Measurements from ENCODE around the gene FAM118A. TPM values are rescaled to one million over a fixed set of nuclear protein-coding genes. Genes with fewer than 3 reads are reported as not detected.
A peak's percentile ranks its signal among the peaks of the same experiment; 100 is the strongest.

The FAM118A gene
- total RNA-seq, 1 donor = 21.7 TPM

DNA sequence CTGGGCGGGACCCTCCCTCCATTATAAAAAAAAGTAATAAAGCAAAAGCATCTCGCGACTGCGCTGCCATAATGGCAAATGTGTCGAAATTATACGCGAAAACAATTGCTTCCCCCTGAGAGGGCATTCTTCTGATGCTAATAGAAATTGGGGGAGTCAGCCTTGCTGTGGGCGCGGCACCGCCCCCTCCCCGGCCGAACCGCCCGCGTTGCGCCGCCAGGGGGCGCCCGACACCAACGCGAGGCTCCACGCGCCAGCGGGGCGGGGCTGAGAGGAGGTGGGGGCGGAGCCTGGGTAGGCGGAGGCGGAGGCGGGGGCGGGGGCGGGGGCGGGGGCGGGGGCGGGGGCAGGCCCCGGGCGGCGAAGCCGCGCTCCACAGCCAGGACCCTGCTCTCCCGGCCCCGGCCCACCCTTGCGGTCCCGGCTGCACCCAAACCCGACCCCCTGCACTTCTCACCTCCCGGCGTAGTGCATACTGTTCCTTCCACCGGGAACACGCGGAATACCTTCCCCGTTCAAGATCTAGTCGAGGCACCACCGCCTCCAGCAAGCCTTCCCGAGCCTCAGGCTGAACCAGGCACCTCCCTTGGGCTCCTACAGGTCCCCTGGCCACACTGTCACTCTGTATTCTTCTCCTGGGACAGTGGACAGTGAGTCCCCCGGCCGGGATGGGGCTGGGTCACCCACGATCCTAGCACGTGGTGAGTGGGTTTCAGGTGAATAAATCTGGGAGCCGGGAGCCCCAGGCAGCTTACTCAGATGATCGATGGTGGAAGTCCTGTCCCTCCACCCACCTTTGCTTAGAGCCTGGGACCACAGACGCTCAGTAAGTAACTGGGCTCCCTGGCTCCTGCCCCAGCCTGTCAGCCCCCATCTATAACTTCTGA, 40.5 kb upstream of the FAM118A start:
- peak overlapping the region; percentile 83 for H2AFZ ChIP-seq (ENCODE audit: low read length)
- H3K36me3 ChIP-seq (ENCODE audit: insufficient read depth, low read length) = no peaks in the 10 kb centered on the region
- DNase-seq (ENCODE audit: insufficient read length, low spot score, missing footprints) = peak; percentile 96
- peaks cover 4% of the 10 kb centered on the region for H3K4me1 ChIP-seq (ENCODE audit: insufficient read depth, low read length)
- H4K20me1 ChIP-seq (ENCODE audit: insufficient read depth, low read length) = no peaks in the 10 kb centered on the region
- H3K79me2 ChIP-seq (ENCODE audit: insufficient read depth, low read length) = no peaks in the 10 kb centered on the region
- peak overlapping the region; percentile 98 for H3K4me2 ChIP-seq (ENCODE audit: insufficient read depth, low read length)
- no peaks in the 10 kb centered on the region for H3K9me3 ChIP-seq (ENCODE audit: low read depth, low read length)
- no peak overlapping the region for H3K27ac ChIP-seq (ENCODE audit: low read depth, low read length)
- peaks cover 27% of the 10 kb centered on the region for H3K27me3 ChIP-seq (ENCODE audit: insufficient read depth, low read length)
- TF ChIP-seq, protein P1, sequence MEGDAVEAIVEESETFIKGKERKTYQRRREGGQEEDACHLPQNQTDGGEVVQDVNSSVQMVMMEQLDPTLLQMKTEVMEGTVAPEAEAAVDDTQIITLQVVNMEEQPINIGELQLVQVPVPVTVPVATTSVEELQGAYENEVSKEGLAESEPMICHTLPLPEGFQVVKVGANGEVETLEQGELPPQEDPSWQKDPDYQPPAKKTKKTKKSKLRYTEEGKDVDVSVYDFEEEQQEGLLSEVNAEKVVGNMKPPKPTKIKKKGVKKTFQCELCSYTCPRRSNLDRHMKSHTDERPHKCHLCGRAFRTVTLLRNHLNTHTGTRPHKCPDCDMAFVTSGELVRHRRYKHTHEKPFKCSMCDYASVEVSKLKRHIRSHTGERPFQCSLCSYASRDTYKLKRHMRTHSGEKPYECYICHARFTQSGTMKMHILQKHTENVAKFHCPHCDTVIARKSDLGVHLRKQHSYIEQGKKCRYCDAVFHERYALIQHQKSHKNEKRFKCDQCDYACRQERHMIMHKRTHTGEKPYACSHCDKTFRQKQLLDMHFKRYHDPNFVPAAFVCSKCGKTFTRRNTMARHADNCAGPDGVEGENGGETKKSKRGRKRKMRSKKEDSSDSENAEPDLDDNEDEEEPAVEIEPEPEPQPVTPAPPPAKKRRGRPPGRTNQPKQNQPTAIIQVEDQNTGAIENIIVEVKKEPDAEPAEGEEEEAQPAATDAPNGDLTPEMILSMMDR (IDR thresholded peaks at IDR 0.05; ENCODE audit: extremely low read depth, low read depth, low read length) = peak; percentile 61
- H3K4me3 ChIP-seq (ENCODE audit: insufficient read depth, low read length) = peak overlapping the region; percentile 70

DNA sequence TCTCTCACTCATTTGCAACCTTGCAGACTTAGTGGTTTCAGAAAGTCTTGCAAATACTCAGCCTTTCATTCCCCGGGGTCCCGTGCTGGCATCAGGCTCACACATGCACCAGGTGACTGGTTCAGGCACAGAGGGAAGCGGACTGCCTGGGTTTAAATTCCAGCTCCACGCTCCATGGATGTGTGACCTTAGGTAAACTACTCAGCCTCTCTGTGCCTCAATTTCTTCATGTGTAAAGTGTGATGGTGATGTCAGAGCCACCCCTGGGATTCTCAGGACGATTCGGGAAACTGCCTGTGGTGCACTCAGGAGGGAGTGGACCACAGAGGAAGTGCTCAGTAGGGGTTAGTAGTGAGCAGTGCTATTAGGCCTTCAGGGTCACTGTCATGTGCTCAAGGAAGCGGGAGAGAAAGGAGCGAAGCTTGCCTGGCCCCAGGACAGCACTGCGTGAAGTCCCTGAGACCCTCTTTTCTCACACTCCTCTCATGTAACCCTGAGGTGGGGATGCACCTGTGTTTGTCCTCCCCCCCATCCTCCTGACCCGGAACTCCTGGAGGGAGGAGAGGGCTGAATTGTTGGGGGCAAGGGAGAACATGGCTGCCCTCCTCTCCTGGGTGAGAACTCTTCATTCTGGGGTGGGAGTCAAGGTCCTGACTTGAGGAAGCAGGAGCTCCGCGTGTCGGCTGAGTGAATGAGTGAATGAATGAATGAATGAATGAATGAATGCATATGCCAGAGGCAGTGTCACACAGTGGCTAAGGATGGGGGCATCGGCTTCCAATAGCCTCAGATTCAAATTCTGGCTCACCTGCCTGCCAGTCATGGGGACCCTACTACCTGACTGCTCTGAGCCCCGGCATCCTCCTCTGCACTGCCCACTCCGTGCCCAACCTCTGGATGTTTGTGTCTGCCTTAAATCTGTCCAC, 39.4 kb upstream of the FAM118A start:
- DNase-seq (ENCODE audit: insufficient read length, low spot score, missing footprints) = no peak
- H3K36me3 ChIP-seq (ENCODE audit: insufficient read depth, low read length) = no peaks in the 10 kb centered on the region
- no peak overlapping the region for H3K4me2 ChIP-seq (ENCODE audit: insufficient read depth, low read length)
- H2AFZ ChIP-seq (ENCODE audit: low read length) = no peak overlapping the region
- H3K9me3 ChIP-seq (ENCODE audit: low read depth, low read length) = no peaks in the 10 kb centered on the region
- H4K20me1 ChIP-seq (ENCODE audit: insufficient read depth, low read length) = no peaks in the 10 kb centered on the region
- peaks cover 4% of the 10 kb centered on the region for H3K4me1 ChIP-seq (ENCODE audit: insufficient read depth, low read length)
- peaks cover 27% of the 10 kb centered on the region for H3K27me3 ChIP-seq (ENCODE audit: insufficient read depth, low read length)
- TF ChIP-seq, protein P1 (IDR thresholded peaks at IDR 0.05; ENCODE audit: extremely low read depth, low read depth, low read length) = no peak
- no peaks in the 10 kb centered on the region for H3K79me2 ChIP-seq (ENCODE audit: insufficient read depth, low read length)
- no peak overlapping the region for H3K27ac ChIP-seq (ENCODE audit: low read depth, low read length)
- H3K4me3 ChIP-seq (ENCODE audit: insufficient read depth, low read length) = no peak overlapping the region

DNA sequence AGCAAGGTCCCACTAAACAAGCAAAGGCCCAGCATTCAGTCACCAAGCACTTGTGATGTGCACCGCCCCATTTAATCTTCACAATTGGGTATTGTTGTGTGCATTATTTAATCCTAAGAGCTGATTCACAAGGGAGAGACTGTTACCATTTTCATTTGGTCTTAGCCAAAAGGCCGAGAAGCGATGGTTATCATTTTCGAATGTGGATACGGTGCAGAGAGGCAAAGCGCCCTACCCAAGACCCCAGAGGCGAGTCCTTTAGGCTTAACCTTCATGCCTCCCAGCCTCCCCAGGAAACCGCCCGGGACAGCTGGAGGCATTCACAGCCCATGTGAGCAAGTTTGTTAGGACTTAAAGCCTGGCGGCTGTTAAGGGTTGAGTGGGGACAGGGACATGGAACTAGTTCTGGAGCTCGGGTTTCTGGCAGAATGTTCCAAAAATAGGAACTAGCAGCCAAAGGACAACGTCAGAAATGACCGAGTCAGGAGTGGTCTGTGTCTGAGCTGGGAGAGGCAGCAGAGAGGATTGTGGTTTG, 38.0 kb upstream of the FAM118A start:
- Histone ChIP-seq H3K79me2 (ENCODE audit: insufficient read depth, low read length) (no peaks in the 10 kb centered on the region), H3K4me2 (ENCODE audit: insufficient read depth, low read length) (peak overlapping the region; percentile 23), H3K9me3 (ENCODE audit: low read depth, low read length) (no peaks in the 10 kb centered on the region), H3K36me3 (ENCODE audit: insufficient read depth, low read length) (no peaks in the 10 kb centered on the region), H3K27me3 (ENCODE audit: insufficient read depth, low read length) (peaks cover 27% of the 10 kb centered on the region), H4K20me1 (ENCODE audit: insufficient read depth, low read length) (no peaks in the 10 kb centered on the region), H3K4me1 (ENCODE audit: insufficient read depth, low read length) (peaks cover 4% of the 10 kb centered on the region), H2AFZ (ENCODE audit: low read length) (peak overlapping the region; percentile 85), H3K27ac (ENCODE audit: low read depth, low read length) (no peak overlapping the region), H3K4me3 (ENCODE audit: insufficient read depth, low read length) (peak overlapping the region; percentile 30)
- DNase-seq (ENCODE audit: insufficient read length, low spot score, missing footprints) = no peak
- TF ChIP-seq, protein P1 (IDR thresholded peaks at IDR 0.05; ENCODE audit: extremely low read depth, low read depth, low read length) = no peak
